HG02870 (cell line): ENCODE measurements around the gene TSGA10IP.

Experiments used
- ATAC-seq: cut with Tn5 transposase; IDR thresholded peaks from one replicate; pipeline ENCODE4 v1.9.1; 2021; ENCODE audit warnings: mild to moderate bottlenecking, moderate library complexity; ENCODE audit not compliant: unreplicated experiment

Gene TSGA10IP

GRCh38 chr11:65917434-65918210 is 27.7 kb upstream of the TSGA10IP start:
- no peak for ATAC-seq

- ATAC-seq = peak; percentile 39
Observed at GRCh38 chr11:65918211-65919140, 26.8 kb upstream of the TSGA10IP start, which contains the start of gene C11orf68. Gene C11orf68 (minus strand): TSS chr11:65919062. CDS start chr11:65919031, 31 bp downstream.

- ATAC-seq = peak; percentile 80
Observed at GRCh38 chr11:65919141-65919572, 26.1 kb upstream of the TSGA10IP start, which contains the start of gene DRAP1. Gene DRAP1 (plus strand): TSS chr11:65919426. CDS start chr11:65919502, 76 bp downstream.

- ATAC-seq = peak; percentile 22
Observed at GRCh38 chr11:65919573-65920371, 25.5 kb upstream of the TSGA10IP start.

- ATAC-seq = no peak
Observed at GRCh38 chr11:65920372-65920802, 24.9 kb upstream of the TSGA10IP start.

- ATAC-seq = no peak
Observed at GRCh38 chr11:65921033-65921555, 24.2 kb upstream of the TSGA10IP start.

- ATAC-seq = no peak
Observed at GRCh38 chr11:65921876-65922275, 23.4 kb upstream of the TSGA10IP start.

GRCh38 chr11:65922565-65922964 is 22.7 kb upstream of the TSGA10IP start:
- ATAC-seq = no peak

- no peak for ATAC-seq
Observed at GRCh38 chr11:65925397-65925796, 19.9 kb upstream of the TSGA10IP start.

DNA sequence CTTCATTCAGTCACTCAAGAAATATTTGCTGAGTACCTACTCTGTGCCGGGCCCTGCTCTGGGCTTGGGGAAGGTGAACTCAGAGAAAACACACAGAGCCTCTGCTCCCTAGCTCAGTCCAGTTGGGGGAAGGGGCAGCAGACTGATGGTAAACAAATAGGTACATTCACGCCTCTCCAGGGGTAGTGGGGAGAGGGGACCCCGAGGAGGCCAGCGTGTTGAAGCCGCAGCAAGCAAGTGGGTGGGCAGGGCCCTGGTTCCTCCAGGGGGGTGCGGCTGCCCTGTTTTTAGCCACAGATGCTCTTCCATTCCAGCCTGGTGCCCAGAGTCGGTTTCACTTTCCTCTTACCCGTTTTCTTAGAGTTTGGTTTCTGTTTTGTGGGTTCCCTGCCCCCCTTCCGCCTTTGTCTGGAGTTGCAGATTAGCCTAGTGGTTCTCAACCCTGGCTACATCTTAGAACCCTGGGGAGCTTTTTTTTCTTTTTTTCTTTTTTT is 17.3 kb upstream of the TSGA10IP start:
- ATAC-seq = no peak

GRCh38 chr11:65928667-65929066 is 16.6 kb upstream of the TSGA10IP start:
- no peak for ATAC-seq

- no peak for ATAC-seq
Observed at GRCh38 chr11:65931773-65932557, 13.3 kb upstream of the TSGA10IP start.

- no peak for ATAC-seq
Observed at GRCh38 chr11:65932558-65932919, 12.7 kb upstream of the TSGA10IP start.

DNA sequence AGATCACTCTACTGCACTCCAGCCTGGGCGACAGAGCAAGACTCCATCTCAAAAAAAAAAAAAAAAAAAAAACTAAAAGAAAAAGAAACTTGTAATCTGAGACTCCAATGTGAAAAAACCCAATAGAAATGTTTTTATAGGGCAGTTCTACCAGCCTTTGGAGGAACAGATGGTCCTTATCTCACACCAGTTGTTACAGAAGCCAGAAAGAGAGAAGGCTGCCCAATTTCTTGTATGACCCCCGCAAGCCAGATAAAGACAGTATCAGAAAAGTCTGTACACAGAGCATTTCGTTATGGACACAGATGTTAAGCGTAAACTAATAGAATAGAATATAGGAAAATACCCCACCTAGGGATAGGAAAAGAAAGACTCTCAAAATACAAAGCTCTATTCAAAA is 11.3 kb upstream of the TSGA10IP start:
- no peak for ATAC-seq

DNA sequence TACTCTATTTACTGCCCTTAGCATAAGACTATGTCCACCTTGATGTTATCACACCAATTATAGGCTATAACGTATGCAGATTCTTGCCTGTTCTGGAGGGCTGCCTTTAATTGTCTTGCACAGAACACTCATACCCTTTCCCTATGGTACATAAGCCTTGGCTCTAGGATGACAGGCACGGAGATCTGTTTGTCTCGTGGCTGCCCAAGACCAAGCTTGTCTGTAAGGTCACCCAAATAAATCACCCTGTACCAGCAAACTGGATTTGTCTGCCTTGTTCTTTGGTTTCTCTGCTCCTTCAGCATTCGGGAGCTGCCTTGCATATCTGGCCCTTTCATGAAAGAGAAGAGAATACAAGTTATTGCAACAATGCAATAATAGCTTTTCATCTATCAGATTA is 7.5 kb upstream of the TSGA10IP start:
- no peak for ATAC-seq

- ATAC-seq = no peak
Observed at GRCh38 chr11:65941720-65942310, 3.5 kb upstream of the TSGA10IP start.

- no peak for ATAC-seq
Observed at GRCh38 chr11:65942531-65942930, 2.7 kb upstream of the TSGA10IP start.

DNA sequence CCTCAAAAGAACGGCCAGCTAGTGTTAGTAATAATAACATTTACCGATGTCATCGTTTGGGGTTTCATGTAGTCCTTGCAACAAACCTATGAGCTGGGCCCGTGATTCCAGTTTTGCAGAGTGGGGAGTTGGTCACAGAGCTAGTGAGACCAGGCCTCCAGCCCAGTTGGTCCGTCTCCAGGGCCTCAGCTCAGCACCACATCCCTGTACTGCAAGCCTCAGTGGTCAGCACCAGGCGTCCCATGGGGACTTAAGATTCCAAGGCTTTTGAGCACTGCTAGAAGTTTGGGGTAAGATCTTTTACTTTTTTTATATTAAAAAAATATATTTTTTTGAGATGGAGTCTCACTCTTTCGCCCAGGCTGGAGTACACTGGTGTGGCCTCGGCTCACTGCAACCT is 1.1 kb upstream of the TSGA10IP start:
- ATAC-seq = no peak

DNA sequence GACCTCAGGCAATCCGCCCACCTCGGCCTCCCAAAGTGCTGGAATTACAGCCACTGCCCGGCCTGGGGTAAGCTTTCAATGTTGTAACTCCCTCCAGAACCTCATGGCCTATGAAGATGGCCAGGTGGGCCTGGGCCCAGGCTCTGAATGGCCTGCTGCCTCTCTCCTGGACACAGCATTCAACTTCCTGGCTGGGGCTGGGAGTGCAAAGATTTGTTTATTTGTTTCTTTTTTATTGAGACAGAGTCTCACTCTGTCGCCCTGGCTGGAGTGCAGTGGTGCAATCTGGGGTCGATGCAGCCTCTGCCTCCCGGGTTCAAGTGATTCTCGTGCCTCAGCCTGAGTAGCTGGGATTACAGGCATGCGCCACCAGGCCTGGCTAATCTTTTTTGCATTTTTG is 513 bp upstream of the TSGA10IP start:
- no peak for ATAC-seq
